ENCODE data around the gene MAPK9.
"Not testable (repeated sequence)": the region's sequence is repeated elsewhere in the genome, so short reads cannot be mapped to it uniquely, and the experiment has no call there.

Gene MAPK9

DNA sequence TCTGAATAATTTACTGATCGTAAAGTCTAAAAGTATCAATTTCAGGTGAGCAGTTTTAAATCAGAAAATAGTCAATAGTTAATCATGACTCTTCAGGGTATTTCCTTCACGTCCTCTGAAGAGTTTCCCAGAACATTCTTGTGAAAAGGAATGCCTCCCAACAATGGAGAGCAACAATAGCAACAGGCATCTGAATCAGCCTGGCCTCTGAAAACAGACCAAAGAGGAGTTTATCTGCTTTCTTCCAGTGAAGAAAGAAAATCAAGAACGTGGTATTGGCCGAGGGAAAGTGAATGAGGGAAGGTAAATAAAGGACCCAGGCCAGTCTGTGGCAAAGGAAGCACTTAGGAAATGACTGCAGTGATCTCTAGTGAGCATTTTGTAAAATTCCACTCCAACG, 56.8 kb downstream of the MAPK9 start:
- DNase-seq (ENCODE audit: low read depth), result no peak

DNA sequence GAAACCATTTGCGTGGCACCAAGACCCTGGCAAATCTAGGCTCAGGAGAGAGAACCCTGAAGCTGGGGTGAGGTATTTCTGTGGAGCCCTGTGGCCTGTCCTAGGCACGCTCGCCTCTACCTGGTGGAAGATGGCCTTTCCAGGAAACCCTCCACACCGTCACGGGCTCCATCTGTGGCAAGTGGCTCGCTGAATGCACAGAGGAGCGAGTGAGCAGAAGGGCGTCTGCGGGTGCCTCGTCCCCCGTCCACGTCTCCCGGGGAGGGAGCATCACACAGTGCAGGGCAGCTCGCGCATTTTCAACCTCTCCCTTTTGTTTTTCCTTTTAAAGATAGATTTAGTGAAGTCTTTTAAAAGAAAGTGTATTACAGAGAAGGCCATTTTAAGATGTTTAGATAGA, 57.6 kb downstream of the MAPK9 start:
- no peak for DNase-seq (ENCODE audit: low read depth)

DNA sequence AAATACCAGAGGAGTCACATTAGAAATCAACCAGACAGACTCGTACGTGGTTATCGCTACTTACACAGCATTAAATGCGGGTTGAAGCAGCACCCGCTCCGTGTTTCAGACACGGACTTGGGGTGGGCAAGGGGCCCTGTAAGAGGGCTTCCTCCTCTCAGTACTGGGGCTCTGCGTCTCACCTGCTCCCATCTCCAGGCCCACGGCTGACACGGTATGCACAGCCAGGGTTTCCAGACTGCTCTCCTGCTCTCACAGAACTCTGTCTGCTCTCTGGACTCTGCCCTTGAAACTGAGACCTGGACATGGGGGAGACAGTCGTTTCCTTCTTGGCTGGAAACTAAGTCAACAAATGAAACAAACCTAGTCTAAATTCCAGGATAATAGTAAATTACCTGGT, 58.2 kb downstream of the MAPK9 start:
- DNase-seq (ENCODE audit: low read depth), result no peak

- DNase-seq (ENCODE audit: low read depth), result no peak
Measured at GRCh38 chr5:180230017-180230416, 61.9 kb downstream of the MAPK9 start.

DNA sequence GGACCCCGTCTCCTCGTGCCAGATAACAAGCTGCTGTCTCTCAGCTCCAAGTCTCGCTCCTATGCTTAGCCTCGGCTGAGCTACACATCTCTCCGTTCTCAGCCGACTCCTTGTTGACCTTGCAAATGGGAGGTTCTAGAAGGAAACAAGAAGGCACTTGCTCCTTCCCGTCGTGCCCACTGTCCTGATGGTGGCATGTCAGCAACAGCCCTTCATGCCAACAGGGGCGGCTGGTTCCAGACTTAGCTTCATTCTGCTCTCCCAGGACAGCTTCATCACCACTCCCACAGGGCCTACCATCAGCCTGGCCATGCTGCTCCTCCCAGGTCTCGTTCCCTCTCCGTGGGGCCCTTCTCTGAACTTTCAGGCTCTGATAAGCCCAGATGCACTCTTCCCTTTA, 69.8 kb downstream of the MAPK9 start:
- no peak for DNase-seq (ENCODE audit: low read depth)

DNA sequence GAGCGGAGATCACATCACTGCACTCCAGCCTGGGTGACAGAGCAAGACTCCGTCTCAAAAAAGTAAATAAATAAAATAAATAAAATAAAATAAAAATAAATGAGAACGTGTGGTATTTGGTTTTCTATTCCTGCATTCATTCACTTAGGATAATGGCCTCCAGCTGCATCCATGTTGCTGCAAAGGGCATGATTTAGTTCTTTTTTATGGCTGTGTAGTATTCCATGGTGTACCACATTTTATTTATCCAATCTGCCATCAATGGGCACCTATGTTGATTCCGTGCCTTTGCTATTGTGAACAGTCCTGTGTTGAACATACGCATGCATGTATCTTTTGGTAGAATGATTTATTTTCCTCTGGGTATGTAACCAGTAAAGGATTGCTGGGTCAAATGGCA, 74.1 kb downstream of the MAPK9 start:
- DNase-seq (ENCODE audit: low read depth), result no peak

GRCh38 chr5:180216646-180217171, 75.2 kb downstream of the MAPK9 start:
- no peak for DNase-seq (ENCODE audit: low read depth)

DNA sequence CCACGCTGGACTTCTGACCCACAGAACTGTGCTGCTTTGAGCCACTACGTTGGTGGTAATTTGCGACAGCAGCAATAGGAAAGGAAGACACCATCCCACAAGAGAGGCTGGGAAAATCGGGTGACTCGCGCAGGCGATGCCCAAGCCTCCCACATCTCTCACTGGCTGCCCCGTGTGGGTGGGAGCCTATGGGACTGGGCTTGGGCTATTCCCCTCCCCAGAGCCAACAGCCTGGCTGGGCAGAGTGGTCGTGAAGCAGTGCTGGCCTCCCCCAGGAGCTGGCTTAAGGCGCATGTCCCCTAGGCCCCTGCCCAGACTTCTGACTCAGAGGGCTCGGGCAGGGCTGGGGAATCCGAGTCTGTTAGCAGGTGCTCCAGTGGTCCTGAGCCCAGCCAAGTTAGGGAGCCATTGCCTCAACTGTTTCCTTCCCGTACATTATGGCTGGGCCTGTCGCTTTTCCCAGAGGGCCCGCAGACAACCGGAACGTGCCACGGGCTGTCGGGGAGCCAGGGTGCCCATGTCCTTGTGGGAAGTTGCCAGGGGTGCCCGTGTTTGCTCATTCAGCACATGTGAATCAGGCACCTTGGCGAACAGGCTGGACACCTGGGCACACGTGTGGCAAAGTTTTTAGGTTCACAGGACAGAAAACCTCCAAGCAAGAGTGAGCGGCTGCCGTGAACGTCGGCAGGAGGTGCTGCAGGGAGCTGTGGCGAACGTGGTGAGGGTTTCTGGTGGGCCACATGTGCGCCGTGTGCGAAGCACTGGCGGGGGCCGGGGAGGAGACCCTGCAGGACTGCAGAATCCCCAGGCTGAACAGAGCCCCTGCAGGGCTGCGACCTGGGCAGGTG, 75.9 kb downstream of the MAPK9 start:
- no peak for DNase-seq (ENCODE audit: low read depth)

DNA sequence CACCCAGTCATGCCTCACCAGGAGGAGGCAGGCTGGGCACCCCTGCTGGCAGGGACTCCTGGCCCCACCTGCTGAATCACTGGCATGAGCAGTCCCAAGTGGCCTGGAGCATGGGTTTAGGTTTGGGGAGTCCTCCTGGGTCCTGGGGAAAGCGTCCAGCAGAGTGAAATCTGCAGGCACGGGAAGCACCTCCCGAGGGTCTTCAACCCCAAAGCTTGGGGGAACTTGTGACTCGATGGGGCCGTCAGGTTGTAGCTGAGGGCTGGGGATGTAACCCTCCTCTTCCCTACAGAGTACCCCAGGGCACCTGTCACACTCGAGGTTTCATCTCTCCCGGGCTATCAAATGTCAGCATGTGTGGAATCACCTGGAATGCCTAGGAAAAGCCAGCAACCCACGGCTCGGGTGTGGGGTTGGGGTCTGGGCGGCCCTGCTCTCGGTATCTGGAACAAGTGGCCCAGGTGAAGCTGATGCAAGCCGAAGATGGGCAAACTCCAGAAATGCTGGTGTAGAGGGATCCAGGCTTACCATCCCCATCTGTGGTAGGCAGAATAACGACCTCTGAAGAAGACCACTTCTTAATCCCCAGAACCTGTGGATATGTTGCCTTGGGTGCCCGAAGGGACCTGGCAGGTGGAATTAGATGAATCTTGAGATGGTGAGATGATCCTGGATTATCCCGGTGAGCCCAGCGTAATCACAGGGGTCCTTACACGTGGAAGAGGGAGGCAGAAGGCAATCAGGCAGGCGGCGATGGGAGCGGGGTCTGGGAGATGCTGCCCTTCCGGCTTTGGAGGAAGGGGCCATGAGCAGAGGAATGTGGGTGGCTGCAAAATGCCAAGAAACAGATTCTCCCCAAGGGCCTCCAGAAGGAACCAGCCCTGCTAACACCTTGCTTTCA, 76.8 kb downstream of the MAPK9 start:
- DNase-seq (ENCODE audit: low read depth), result no peak

- DNase-seq (ENCODE audit: low read depth), result no peak
Measured at GRCh38 chr5:180213657-180214207, 78.2 kb downstream of the MAPK9 start.

GRCh38 chr5:180213256-180213600, 78.7 kb downstream of the MAPK9 start:
- no peak for DNase-seq (ENCODE audit: low read depth)

DNA sequence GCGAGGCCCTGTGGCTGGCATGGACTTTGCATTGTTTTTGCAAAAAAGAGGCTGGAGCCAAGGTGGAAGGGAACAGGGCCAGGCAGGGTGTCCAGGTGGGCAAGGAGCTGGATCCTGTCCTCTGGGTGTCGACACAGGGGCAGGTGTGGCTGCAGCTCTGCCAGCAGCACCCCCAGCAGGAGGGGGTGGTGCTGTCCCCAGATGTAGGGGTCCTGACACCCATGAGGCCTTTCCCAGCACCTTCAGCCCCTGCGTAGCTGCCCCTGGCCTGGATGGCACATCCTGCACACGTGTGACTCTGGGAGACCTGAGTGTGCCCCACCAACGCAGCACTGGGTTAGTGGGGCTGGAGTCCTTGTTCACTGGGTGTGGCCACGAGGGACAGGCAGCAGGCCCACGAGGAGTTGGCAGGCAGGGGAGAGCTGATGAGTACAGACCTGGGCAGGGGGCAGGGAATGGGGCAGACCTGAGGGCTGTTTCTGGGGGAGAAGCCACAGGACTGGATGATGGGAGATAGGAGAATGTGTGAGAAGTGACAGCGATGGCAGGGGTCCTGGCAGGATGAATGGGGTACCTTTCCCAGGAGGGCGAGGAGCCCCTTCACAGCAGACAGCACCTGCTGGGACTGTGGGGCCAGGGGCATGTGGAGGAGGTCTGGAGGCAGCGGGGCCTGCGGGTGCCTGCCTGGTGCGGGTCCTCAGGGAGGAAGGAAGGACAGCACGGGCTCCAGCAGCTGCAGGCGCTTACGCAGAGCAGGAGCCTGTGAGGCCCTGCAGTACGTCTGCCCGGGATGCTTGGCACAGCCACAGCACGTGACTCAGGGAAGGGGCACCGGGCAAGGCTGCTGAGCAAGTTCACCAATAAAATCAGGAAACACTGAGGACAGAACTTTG, 79.3 kb downstream of the MAPK9 start:
- DNase-seq (ENCODE audit: low read depth), result no peak

- DNase-seq (ENCODE audit: low read depth), result no peak
Measured at GRCh38 chr5:180211761-180212035, 80.2 kb downstream of the MAPK9 start.

- no peak for DNase-seq (ENCODE audit: low read depth)
Measured at GRCh38 chr5:180210961-180211760, 80.7 kb downstream of the MAPK9 start.

- DNase-seq (ENCODE audit: low read depth), result not testable (repeated sequence)
Measured at GRCh38 chr5:180210077-180210476, 81.8 kb downstream of the MAPK9 start.

DNA sequence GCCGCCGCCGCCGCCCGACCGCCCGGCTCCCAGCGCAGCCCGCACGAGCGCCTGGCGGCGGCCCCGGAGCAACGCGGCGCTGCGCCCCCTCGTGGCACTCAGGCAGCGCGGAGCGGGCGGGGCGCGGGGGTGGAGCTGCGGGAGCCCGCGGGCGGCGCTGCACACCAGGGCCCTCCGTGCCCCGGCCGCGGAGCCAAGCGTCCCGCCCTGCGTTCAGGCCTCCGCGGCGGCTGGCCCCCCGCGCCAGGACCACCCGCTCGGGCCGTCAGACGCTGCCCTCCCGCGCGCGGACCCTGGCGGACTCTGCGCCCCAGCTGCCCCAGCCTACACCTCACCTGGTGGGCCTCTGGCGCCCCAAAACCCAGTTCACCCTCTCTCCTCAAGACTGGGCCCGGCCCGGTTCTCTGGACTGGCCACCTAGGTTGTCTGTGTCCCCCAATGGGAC, 82.7 kb downstream of the MAPK9 start, which contains the start of gene RASGEF1C:
Gene RASGEF1C, minus strand, starts transcription at position 75 of the 445 bp plus-strand sequence. CDS start 71,159 bp downstream, outside the sequence.
- DNase-seq (ENCODE audit: low read depth), result peak; percentile 11

DNA sequence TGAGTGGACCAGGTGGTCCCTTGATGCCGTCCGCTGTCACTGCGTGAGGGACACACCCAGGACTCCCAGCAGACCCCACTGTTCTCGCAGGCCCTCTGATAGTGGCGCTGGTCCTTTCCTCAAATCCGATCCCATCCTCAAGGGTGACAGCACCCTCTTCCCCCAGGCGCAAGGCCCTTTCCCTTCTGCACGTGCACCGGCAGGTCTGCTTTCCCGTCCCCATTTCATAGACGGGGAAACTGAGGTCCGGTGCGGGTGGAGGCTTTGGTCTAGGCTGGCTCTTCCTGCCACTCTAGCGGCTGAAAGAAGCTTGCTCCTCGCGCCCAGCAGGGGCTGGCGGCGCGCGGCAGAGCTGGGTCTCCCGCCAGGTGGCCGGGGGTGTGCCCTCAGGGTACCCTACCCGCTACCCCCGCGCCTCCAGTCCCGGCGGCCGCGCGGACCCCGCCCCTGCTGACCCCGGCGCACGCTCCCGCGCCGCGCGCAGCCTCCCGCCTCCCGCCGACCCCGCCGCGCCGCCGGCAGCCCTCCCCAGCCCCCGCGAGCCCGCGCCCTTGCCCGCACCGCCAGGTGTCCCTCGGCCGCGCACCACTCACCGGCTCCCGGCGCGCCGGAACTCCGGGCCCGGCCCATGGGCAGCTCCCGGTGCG, 83.3 kb downstream of the MAPK9 start:
- no peak for DNase-seq (ENCODE audit: low read depth)

DNA sequence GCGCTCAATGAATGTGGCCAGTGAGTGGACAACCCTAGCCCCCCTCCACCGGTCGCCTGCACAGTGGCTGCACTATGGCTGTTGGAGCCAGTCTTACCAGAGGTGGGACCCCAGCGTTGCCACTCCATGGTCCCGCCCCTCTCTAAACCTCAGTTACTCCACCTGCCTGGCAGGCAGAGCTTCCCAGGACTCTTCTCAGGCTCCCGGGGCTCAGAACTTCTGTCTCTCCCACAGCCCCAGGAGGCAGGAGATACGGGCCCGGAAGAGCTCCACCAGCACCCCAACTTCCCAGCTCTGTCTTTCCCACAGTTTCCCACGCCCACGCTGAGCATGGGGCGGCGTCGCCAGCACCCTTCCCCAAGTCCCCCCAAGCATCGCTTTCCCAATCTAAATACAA, 83.8 kb downstream of the MAPK9 start:
- DNase-seq (ENCODE audit: low read depth), result no peak

- DNase-seq (ENCODE audit: low read depth), result no peak
Measured at GRCh38 chr5:180207593-180207992, 84.3 kb downstream of the MAPK9 start.

- DNase-seq (ENCODE audit: low read depth), result no peak
Measured at GRCh38 chr5:180206993-180207392, 84.9 kb downstream of the MAPK9 start.
